Stimulated activated naive CD4-positive, alpha-beta T cell (primary cell): Measurements from ENCODE around the gene SIX1.

Experiments
- DNase-seq, 6 experiments: peaks; one replicate each; lab custom pipeline; 2025; lab: John Stamatoyannopoulos, UW

Gene SIX1

GRCh38 chr14:60655119-60655897, 6.0 kb upstream of the SIX1 start:
- no peak for DNase-seq

DNA sequence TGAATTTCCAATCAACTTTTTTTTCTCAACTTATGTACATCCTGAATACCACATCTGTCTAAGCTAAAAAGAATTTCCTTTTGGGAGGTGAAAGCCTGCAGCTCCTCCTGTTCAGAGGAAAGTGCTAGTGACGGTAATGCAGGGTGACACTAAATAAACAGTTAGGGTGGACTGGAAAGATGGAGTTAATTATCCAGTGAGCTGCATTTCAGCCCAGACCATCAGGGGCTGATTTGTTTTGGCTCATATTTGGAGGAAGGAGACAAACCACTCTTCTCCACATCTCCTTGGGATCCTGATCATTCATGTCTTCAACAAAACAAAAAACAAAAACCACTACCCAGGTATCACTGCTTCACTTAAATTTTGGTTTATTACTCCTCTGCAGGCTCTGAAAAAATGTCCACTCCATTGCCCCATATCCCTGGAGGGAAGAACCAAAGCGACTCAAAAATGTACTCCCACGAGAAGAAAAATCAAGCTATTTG, 5.1 kb upstream of the SIX1 start:
- no peak for DNase-seq

- DNase-seq, result no peak
Measured at GRCh38 chr14:60653701-60654161, 4.5 kb upstream of the SIX1 start.

DNA sequence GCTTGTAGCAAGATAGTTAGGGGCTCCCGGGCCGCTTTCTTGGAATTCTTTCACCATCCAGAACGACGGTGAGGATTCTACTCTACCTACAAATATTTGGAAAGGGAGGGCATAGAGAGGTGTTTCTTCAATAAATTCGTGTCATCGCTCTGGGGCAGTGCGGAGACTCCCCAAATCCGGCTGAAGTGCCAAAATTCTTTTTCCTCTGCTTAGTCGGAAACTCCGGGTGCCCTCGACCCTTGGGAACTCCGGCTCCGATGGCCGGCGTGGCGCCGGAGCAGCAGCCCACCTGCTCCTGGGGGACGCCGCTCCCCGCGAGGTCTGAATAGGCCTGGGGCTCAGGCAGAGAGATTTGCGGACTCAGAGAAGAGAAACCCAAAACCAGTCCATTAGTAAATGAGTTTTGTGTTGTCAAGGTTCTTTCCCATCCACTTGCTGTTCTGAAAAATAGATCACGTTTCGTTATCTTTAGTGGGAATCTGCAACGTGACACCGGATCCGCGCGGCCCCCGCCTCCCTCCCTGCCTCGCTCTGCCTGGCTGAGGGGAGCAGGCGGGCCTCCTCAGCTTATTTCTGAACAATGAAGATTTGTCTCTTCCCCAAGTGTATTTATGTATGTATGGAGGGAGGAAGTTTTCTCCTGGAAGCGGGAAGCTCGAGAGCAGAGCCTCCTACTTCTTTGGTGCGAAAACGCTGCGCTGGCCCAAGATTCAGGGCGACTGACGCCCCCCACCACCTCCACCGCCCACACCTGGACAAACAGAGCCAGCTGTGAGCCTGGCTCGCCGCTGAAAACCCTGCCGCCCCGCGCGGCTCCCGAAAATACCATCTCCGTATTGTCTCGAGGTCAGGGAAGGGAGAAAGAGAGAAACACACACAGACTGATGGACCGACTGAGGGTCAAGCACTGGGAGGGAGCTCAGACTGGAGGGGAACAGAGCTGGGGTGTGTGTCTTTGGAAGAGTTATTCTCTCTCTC, 3.7 kb upstream of the SIX1 start:
- no peak for DNase-seq

DNA sequence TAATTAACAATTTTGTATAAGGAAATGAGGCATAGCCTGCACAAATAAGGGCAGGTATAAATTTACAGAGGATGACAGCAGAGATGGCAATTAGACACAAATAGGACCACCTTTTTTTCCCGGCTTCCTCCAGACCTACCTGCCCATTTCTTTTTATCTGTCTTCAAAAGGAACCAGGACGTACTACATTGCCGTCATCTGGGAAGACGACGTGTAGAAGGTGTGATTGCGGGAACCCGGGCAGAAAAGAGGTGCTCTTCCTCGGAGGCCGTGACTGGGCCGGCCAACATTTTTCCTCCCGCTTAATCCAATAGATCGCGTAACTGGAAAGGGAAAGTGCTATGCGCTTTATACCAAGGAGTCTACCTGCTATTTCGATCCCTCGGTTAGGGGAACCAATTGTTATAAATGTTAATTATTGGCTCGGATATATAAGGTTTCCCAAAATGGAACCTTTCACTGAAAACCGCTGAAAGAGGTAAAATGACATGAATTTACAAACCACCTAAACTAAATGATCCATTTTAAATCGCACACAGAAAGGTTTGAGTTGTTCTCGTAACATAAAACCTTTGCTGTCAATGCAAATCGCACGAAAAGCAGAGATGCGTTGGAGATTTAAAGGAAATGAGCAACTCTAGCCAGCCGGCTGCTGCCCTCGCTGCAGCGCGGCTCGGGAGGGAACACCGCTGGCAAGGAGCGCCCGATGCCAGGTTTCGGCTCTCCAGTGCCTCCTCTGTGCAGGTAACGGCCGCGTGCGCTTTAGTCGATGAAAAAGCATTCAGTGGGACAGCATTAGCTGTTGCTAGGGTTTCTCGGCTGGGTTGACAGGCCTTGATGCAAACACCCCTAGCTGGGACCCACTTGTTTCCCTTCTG, 2.8 kb upstream of the SIX1 start:
- no peak for DNase-seq

- DNase-seq, result no peak
Measured at GRCh38 chr14:60651086-60651795, 2.0 kb upstream of the SIX1 start.

DNA sequence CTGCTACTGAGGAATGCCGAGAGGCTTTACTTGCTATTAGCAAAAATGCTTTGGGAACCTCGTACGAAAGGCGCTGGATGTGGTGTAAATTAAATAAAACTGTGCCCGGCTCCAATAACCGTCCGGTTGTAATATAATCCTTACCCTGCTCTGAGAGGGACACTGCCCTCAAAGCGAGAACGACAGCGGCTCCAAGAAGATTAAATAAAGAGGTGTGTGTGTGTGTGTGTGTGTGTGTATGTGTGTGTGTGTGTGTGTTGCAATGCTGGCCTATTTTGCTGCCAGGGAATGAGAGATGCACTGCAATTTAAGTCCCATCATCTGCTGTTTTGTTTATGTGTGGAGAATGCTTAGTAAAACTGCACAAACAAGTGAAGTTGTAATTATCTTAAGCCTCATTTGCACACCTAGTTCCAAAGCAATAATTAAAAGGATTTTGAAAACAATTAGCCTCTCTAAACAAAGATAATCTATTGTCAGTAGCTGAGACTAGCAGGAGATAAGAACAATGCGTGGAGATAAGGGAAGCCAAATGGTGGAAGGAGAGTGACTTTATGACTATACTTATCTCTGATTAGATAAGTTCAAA, 1.2 kb upstream of the SIX1 start:
- DNase-seq, result no peak

- no peak for DNase-seq
Measured at GRCh38 chr14:60649875-60650372, 647 bp upstream of the SIX1 start.

DNA sequence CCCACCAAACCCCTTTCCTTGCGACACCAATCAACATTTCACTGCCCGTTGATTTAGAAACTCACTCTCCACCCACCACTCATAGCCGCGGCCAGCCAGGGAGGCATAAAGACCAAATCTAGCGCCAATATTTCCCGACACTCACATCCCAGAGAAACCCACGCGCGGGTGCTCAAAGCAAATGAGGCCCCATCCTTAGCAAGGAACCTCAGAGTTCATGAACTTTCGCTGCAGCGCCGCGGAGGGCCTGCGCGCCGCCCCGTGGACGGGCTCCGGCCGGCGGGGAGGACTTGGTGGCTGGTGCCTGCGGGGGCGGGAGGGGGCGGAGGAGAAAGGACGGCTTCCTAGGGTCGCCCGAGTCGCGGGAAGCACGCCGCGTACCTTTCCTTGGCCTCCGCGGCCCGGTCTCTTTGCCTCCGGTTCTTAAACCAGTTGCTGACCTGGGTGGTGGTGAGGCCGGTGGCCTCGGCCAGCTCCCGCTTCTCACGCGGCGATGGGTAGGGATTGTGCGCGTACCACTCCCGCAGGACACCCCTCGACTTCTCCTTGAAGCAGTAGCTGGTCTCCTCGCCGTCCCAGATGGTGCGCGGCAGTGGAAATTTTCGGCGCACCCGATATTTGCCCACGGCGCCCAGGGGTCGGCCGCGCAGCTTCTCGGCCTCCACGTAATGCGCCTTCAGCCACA, 886 bp downstream of the SIX1 start:
- no peak for DNase-seq

- no peak for DNase-seq
Measured at GRCh38 chr14:60647837-60648248, 1.4 kb downstream of the SIX1 start.

DNA sequence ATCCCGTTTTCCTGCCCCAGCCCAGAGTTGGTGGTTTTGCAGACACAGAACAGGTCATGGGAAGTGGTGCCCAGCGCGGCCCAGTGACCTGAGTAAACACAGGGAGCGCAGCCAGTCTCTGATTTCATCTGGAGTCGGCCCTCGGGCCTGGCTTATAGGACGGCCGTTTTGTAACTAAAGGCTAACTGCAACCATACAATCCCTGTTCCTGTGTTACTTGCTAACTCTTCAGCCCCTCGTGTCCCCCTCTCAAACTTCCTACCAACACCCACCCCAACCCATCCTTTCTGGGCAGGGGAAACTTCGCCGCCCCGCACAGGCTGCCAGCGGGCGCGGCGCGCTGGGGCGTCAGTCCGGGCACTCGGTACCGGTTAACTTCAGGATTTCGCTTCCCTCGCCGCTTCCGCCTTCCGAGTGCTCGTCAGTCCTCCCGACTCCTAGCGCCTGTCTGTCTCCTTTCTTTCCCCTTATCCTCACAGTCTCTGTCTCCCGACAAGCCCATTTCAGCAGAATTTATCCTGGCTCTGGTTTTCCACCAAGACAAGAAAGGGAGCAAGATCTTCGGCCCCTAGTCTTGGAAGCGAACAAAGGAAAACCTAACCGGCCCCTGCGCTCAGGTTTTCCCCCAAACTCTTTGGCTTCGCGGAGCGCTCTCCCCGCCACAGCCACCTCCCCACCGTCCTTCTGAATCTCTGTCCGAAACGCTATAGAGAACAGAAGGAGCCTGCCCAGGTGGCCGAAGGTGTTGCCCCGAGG, 2.0 kb downstream of the SIX1 start:
- DNase-seq, result no peak

DNA sequence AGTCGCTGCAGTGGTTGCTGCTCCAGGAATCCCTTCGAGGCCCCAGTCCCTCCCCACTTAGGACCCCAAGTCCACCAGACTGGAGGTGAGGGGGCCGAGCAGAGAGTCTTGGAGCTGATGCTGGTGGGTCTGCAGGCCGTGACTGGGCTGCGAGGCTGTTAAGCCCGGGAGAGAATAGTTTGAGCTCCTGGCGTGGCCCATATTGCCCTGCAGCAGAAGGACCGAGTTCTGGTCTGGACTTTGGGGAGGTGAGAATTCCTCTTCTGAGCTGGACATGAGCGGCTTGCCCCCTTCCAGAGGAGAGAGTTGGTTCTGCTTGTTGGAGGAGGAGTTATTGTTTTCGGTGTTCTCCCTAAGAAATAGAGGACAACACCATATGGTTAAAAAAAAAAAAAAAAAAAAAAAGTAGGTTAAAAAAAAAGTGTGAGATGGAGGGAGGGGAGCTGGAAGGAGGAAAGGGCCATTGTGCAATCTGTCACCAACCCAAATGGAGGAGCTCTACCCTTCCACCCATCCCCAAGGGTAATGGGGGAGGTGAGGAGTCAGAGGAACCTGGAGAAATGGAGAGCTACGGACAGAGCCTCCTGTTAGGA, 3.0 kb downstream of the SIX1 start:
- DNase-seq, result no peak

DNA sequence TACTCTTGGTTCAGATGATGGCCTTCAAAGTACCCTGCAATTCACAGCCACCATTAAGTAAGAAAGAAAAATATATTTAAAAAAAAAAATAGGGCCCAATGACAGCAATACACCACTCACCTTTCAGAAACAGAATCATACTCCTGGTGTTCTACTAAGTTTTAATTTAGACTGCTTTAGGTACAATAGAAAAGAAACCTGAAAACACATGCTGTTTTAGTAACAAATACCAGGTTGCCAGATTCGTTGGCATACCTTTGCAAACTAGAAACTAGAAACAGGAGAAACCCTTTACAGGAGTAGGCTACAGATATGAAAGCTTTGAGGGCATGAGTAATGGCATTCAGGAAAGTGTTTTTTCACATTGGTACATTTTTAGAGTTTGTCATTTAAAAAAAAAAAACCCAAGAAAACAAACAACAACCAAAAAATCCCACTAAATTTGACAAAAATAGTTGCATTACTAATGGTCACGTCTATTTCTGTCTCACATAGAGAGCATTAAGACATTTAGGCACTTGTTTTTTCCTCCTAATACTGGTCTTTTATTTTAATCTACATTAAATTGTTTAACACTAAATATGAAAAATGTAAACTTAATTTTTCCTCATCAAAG, 4.0 kb downstream of the SIX1 start:
- no peak for DNase-seq

DNA sequence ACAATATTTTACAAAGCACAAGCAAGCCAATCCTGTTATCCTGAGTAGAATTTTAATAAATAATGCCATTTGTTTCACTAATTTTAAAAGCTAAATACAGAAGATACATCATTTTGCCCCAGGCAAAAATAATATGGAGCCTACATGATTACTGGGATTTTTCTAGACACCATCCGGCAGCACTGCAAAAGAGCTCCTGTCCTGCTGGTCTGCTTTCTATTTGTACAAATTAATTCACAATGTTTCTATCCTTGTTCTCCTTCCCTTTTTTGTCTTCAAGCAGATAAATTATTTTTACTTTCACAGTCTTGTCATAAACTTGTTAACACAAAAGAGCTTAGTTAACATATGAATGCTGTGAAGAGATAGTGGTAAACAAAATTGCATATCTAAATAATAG, 4.6 kb downstream of the SIX1 start:
- no peak for DNase-seq

DNA sequence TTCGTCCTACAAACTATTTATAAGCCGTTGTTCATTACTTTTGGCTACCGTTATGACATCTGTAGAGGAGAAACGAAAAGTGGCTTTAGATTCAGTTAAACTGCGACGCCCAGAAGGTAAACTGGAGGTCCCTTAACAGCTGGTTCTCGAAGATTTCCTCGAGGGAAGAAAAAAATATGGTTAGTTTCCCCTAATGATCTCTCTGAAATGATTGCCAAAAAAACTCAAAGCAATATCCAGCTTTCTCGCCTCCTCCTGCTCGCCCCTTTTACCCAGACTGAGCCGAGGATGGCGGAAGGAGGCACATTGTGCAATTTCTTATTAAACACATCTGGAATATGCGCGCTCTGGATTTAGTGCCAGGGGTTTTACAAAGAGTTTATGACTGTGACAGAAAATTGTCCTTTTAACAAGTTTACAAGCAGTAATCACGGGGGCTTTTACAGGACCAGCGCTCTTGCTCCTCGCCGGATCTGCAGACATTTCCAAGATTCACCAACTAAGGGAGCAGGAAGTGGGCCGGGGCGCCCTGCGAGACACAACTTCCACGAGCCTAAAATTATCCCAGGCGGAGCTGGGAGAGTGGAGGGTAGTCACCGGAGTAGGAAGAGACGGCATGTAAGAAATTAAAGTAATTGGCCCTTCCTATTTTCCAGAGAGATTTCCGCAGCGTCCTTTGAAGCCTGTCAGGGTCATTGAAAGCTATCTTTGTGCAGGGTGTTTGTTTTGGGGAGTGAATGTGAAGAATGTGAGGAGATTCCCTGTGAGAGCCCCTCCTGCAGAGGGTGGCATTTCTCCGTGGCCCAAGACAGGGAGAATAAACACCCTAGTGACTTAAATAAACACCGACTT, 5.6 kb downstream of the SIX1 start:
- no peak for DNase-seq

- DNase-seq, result no peak
Measured at GRCh38 chr14:60643141-60643462, 6.2 kb downstream of the SIX1 start.
